Frontal cortex (tissue), 4 donors: ENCODE measurements around the gene AKAP6. TPM values are rescaled to one million over a fixed set of nuclear protein-coding genes. Genes with fewer than 3 reads are reported as not detected.

Experiments
- DNase-seq, 2 donors: peaks; one replicate each; pipeline ENCODE4 v3.0.0; 2012; ENCODE audit warnings: low spot score in 2 of 2
- FAIRE-seq: peaks from 2 replicates; lab custom pipeline; 2012; peaks lifted over from hg19 to GRCh38; lab: Jason Lieb, UNC
- total RNA-seq: library from RNA; depleted of rRNA; stranded (reverse); fragments of >200 nt; gene quantifications from one replicate; pipeline ENCODE4 v1.2.3, GENCODE V29; 2014
- donor health status: control.
- donor health status: control.
- donor health status: control.

Gene AKAP6
- total RNA-seq, 1 donor from 2014 or later, result 102 TPM

- FAIRE-seq (no peak), DNase-seq (no peak)
Observed at GRCh38 chr14:32400480-32400879, 71.4 kb downstream of the AKAP6 start.

- FAIRE-seq, result no peak
- DNase-seq, result no peak
Observed at GRCh38 chr14:32403021-32403420, 73.9 kb downstream of the AKAP6 start.

- FAIRE-seq (no peak), DNase-seq (no peak)
Observed at GRCh38 chr14:32403688-32404087, 74.6 kb downstream of the AKAP6 start.

- no peak for DNase-seq
- FAIRE-seq, result peak; percentile 73
Observed at GRCh38 chr14:32404784-32405573, 75.9 kb downstream of the AKAP6 start.

- FAIRE-seq, result no peak
- DNase-seq, result no peak
Observed at GRCh38 chr14:32405856-32406255, 76.8 kb downstream of the AKAP6 start.

GRCh38 chr14:32407130-32407529 lies 78.0 kb downstream of the AKAP6 start:
- no peak for DNase-seq
- no peak for FAIRE-seq

- FAIRE-seq (no peak), DNase-seq (no peak)
Observed at GRCh38 chr14:32408018-32408417, 78.9 kb downstream of the AKAP6 start.

- no peak for DNase-seq
- FAIRE-seq, result no peak
Observed at GRCh38 chr14:32412103-32412502, 83.0 kb downstream of the AKAP6 start.

- DNase-seq (no peak), FAIRE-seq (no peak)
Observed at GRCh38 chr14:32412532-32412931, 83.4 kb downstream of the AKAP6 start.

- FAIRE-seq, result no peak
Observed at GRCh38 chr14:32413967-32414640, 85.0 kb downstream of the AKAP6 start.

GRCh38 chr14:32414808-32415255 lies 85.7 kb downstream of the AKAP6 start:
- DNase-seq, result no peak
- FAIRE-seq, result no peak

More at GRCh38 chr14:32413967-32414640, 85.0 kb downstream of the AKAP6 start:
- no peak for DNase-seq

- no peak for FAIRE-seq
Observed at GRCh38 chr14:32417956-32418552, 89.0 kb downstream of the AKAP6 start.

GRCh38 chr14:32419429-32419828 lies 90.3 kb downstream of the AKAP6 start:
- DNase-seq, result no peak
- FAIRE-seq, result no peak

More at GRCh38 chr14:32417956-32418552, 89.0 kb downstream of the AKAP6 start:
- no peak for DNase-seq

GRCh38 chr14:32421781-32422180 lies 92.7 kb downstream of the AKAP6 start:
- DNase-seq (no peak), FAIRE-seq (no peak)

GRCh38 chr14:32422440-32422839 lies 93.3 kb downstream of the AKAP6 start:
- DNase-seq, result no peak
- no peak for FAIRE-seq

GRCh38 chr14:32426028-32426427 lies 96.9 kb downstream of the AKAP6 start:
- FAIRE-seq (no peak), DNase-seq (no peak)

GRCh38 chr14:32426586-32427388 lies 97.7 kb downstream of the AKAP6 start:
- DNase-seq (no peak), FAIRE-seq (no peak)

GRCh38 chr14:32427726-32428528 lies 98.8 kb downstream of the AKAP6 start:
- no peak for DNase-seq
- FAIRE-seq, result no peak

- FAIRE-seq (no peak), DNase-seq (no peak)
Observed at GRCh38 chr14:32428875-32429274, 99.8 kb downstream of the AKAP6 start.
